Dedifferentiated amniotic fluid mesenchymal stem cell (primary cell): Measurements from ENCODE around the gene ANKS1B.
"Not testable (repeated sequence)": the region's sequence is repeated elsewhere in the genome, so short reads cannot be mapped to it uniquely, and the experiment has no call there.

Experiments used
- DNase-seq: peaks from one replicate; pipeline ENCODE4 v3.0.0-alpha.2; 2016; ENCODE audit errors: extremely low spot score

The ANKS1B gene

GRCh38 chr12:99278899-99279298 is 705.8 kb downstream of the ANKS1B start:
- DNase-seq = no peak

GRCh38 chr12:99277591-99278379 is 707.0 kb downstream of the ANKS1B start:
- no peak for DNase-seq

- DNase-seq = no peak
These were observed 713.7 kb downstream of the ANKS1B start for GRCh38 chr12:99271071-99271470.

GRCh38 chr12:99267038-99267437 is 717.7 kb downstream of the ANKS1B start:
- DNase-seq = no peak

- no peak for DNase-seq
These were observed 719.1 kb downstream of the ANKS1B start for GRCh38 chr12:99265648-99266047.

GRCh38 chr12:99261256-99261655 is 723.5 kb downstream of the ANKS1B start:
- DNase-seq = no peak

GRCh38 chr12:99260456-99260996 is 724.2 kb downstream of the ANKS1B start:
- no peak for DNase-seq

GRCh38 chr12:99259040-99259934 is 725.4 kb downstream of the ANKS1B start:
- DNase-seq = no peak

- no peak for DNase-seq
These were observed 727.1 kb downstream of the ANKS1B start for GRCh38 chr12:99257672-99258071.

- no peak for DNase-seq
These were observed 731.7 kb downstream of the ANKS1B start for GRCh38 chr12:99253068-99253467.

- DNase-seq = no peak
These were observed 734.6 kb downstream of the ANKS1B start for GRCh38 chr12:99250091-99250490.

GRCh38 chr12:99249543-99249942 is 735.2 kb downstream of the ANKS1B start:
- no peak for DNase-seq

GRCh38 chr12:99237907-99238538 is 746.7 kb downstream of the ANKS1B start:
- not testable (repeated sequence) for DNase-seq

GRCh38 chr12:99235381-99235780 is 749.4 kb downstream of the ANKS1B start:
- no peak for DNase-seq

GRCh38 chr12:99234702-99235101 is 750.0 kb downstream of the ANKS1B start:
- no peak for DNase-seq

- DNase-seq = no peak
These were observed 752.4 kb downstream of the ANKS1B start for GRCh38 chr12:99232324-99232723.

GRCh38 chr12:99231031-99231430 is 753.7 kb downstream of the ANKS1B start:
- DNase-seq = no peak

- no peak for DNase-seq
These were observed 760.5 kb downstream of the ANKS1B start for GRCh38 chr12:99224237-99224636.

GRCh38 chr12:99223579-99223978 is 761.2 kb downstream of the ANKS1B start:
- no peak for DNase-seq

- no peak for DNase-seq
These were observed 771.7 kb downstream of the ANKS1B start for GRCh38 chr12:99213047-99213446.

GRCh38 chr12:99212275-99212674 is 772.5 kb downstream of the ANKS1B start:
- no peak for DNase-seq

- no peak for DNase-seq
These were observed 779.6 kb downstream of the ANKS1B start for GRCh38 chr12:99205111-99205510.
